ENCODE results near the gene CDH22. TPM values are rescaled to one million over a fixed set of nuclear protein-coding genes. Genes with fewer than 3 reads are reported as not detected.

The CDH22 gene
- total RNA-seq, 2 experiments from 2014 or later, result not detected

DNA sequence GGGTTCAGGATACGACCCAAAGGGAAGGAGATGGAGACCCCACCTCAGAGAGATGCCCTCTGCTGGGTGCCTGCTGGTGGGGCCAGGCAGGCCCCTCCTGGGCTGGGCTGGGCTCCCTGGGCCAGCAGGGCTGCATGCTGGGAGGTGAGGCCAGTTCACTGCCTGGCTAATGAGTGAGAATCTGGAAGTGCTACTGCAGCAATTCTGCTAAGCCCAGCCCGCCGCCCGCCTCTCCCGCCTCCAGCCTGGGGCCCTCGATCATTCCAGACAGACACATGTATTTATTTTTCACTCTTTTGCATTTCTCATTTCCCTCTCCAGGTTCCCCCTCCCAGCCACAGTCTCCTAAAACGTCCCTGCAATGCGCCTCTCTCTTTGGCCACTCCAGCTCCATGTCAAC is 79.6 kb downstream of the CDH22 start:
- POLR2A ChIA-PET, result no interaction called here
- DNase-seq, result no peak

GRCh38 chr20:46227272-46227767 is 81.0 kb downstream of the CDH22 start:
- Mint-ChIP-seq H3K27me3 (peaks cover 22% of the 10 kb centered on the region), H3K4me3 (no peak overlapping the region), H3K4me1 (no peaks in the 10 kb centered on the region), H3K27ac (no peak overlapping the region), H3K9me3 (ENCODE audit: low read depth) (no peaks in the 10 kb centered on the region), H3K36me3 (ENCODE audit: low read depth) (no peaks in the 10 kb centered on the region)
- no peak for DNase-seq
- no peak for ATAC-seq
- intact Hi-C loops (cut with DNase I, micrococcal nuclease), result no loop called here
- CTCF ChIA-PET, result no interaction called here
- POLR2A ChIA-PET, result no interaction called here

More for the DNA sequence above, 79.6 kb downstream of the CDH22 start:
- Mint-ChIP-seq H3K4me1 (no peaks in the 10 kb centered on the region), H3K4me3 (no peak overlapping the region), H3K27me3 (peaks cover 26% of the 10 kb centered on the region), H3K9me3 (ENCODE audit: low read depth) (no peaks in the 10 kb centered on the region), H3K36me3 (ENCODE audit: low read depth) (no peaks in the 10 kb centered on the region), H3K27ac (no peak overlapping the region)
- no peak for ATAC-seq
- CTCF ChIA-PET, result no interaction called here
- intact Hi-C loops (cut with DNase I, micrococcal nuclease), result no loop called here

DNA sequence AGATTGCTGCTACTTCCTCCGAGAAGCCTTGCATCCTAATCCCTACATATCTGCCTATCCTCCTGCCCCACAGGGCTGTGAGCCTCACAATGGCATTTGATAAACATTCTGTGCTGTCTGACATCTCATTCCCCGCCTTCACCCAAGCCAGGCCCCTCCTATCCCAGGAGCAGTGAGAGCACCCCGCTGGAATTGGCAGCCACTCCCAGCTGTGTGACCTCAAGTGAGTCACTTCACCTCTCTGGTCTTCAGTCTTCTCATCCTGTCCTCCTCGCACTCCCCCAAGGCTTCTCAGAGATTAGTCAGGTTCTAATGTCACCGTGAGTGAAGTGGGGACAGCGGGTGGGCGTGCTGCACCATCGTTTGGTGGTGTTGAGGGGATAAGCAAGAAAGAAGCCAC is 81.7 kb downstream of the CDH22 start:
- ChIA-PET CTCF (no interaction called here), POLR2A (no interaction called here)
- Mint-ChIP-seq H3K4me1 (no peaks in the 10 kb centered on the region), H3K36me3 (ENCODE audit: low read depth) (no peaks in the 10 kb centered on the region), H3K27ac (no peak overlapping the region), H3K27me3 (peaks cover 22% of the 10 kb centered on the region), H3K4me3 (no peak overlapping the region), H3K9me3 (ENCODE audit: low read depth) (no peaks in the 10 kb centered on the region)
- no peak for ATAC-seq
- intact Hi-C loops (cut with DNase I, micrococcal nuclease), result no loop called here
- no peak for DNase-seq

- Mint-ChIP-seq H3K4me1 (no peaks in the 10 kb centered on the region), H3K27ac (no peak overlapping the region), H3K36me3 (ENCODE audit: low read depth) (no peaks in the 10 kb centered on the region), H3K4me3 (no peak overlapping the region), H3K9me3 (ENCODE audit: low read depth) (no peaks in the 10 kb centered on the region), H3K27me3 (peaks cover 13% of the 10 kb centered on the region)
- ChIA-PET POLR2A (no interaction called here), CTCF (interaction anchor here (0.8 kb wide), 1 partner anchor 112 kb away, joined by 4 read pairs; no protein-coding TSS in a partner anchor)
- ATAC-seq (no peak), DNase-seq (no peak)
- intact Hi-C loops (cut with DNase I, micrococcal nuclease), result no loop called here
Observed at GRCh38 chr20:46222521-46223007, 85.7 kb downstream of the CDH22 start.

DNA sequence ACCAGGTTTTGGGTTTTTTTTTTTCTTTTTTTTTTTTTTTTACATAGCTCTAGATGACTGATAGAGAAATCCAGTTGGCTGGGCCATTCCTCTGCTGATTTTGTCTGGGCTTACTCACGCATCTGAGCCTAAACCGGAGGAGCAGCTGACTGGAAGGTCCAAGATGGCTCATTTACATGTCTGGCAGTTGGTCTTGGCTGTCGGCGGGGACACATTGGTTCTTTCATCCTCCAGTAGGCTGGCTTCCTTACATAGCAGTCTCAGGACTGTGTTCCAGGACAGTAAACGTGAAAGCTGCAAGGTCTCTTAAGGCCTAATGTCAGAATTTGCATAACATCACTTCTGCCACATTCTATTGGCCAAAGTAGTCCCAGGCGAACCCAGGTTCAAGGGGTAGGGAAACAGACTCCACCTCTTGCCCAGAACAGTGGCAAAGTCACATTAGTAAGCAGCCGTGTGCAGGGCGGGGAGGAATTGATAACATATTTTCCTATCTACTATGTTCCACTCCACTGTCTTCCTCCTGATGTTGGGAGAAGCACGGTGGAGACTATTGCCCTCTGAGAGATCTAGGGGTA is 87.0 kb downstream of the CDH22 start:
- no peaks in the 10 kb centered on the region for H3K4me1 Mint-ChIP-seq
- CTCF ChIA-PET, result no interaction called here
- intact Hi-C loops (cut with DNase I, micrococcal nuclease), result no loop called here
- no peak overlapping the region for H3K27ac Mint-ChIP-seq
- H3K27me3 Mint-ChIP-seq, result peaks cover 5% of the 10 kb centered on the region
- H3K9me3 Mint-ChIP-seq (ENCODE audit: low read depth), result no peaks in the 10 kb centered on the region
- no peak overlapping the region for H3K4me3 Mint-ChIP-seq
- H3K36me3 Mint-ChIP-seq (ENCODE audit: low read depth), result no peaks in the 10 kb centered on the region
- no peak for DNase-seq
- POLR2A ChIA-PET, result no interaction called here
- no peak for ATAC-seq

DNA sequence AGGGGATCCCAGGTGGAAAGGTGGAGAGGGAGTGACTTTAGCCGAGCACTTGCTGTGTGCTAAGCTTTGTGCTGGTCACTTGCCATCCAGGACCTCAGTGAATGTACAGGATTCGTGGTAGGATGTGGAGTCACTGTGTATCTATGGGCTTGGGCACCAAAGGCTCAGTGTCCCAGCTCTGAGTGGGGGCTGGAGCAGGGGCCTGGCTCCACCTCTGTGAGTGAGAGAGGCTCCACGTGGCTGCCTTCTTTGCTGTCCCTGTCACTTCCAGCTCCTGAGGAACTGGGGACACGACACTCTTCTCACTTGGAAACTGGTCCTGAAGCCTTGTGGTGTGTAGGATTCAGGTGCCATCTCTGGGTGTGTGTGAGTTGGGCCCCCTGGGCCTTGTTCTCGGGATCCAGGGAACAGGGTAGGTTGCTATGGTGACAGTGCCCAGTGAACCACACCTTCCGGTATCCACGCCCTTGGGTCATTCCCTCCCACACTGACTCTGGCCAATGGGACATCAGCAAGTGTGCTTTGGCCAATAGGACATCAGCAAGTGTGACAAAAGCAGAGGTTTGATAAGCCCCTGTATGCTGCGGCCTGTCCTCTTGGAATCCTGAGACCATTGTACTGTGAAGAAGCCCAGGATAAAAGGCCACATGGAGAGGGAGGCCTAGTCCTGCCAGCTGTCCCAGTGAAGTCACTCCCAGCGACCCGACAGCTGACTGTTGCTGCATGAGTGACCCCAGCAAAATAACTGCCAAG is 87.7 kb downstream of the CDH22 start:
- intact Hi-C loops (cut with DNase I, micrococcal nuclease), result no loop called here
- Mint-ChIP-seq H3K4me1 (no peaks in the 10 kb centered on the region), H3K4me3 (no peak overlapping the region), H3K36me3 (ENCODE audit: low read depth) (no peaks in the 10 kb centered on the region), H3K9me3 (ENCODE audit: low read depth) (no peaks in the 10 kb centered on the region), H3K27ac (no peak overlapping the region), H3K27me3 (no peaks in the 10 kb centered on the region)
- ChIA-PET CTCF (no interaction called here), POLR2A (no interaction called here)
- no peak for DNase-seq
- ATAC-seq, result no peak

GRCh38 chr20:46219920-46220319 is 88.4 kb downstream of the CDH22 start:
- Mint-ChIP-seq H3K27ac (no peak overlapping the region), H3K4me3 (no peak overlapping the region), H3K27me3 (no peaks in the 10 kb centered on the region), H3K36me3 (ENCODE audit: low read depth) (no peaks in the 10 kb centered on the region), H3K9me3 (ENCODE audit: low read depth) (no peaks in the 10 kb centered on the region), H3K4me1 (no peaks in the 10 kb centered on the region)
- POLR2A ChIA-PET, result no interaction called here
- DNase-seq, result no peak
- no peak for ATAC-seq
- CTCF ChIA-PET, result no interaction called here
- intact Hi-C loops (cut with DNase I, micrococcal nuclease), result no loop called here

GRCh38 chr20:46219190-46219589 is 89.1 kb downstream of the CDH22 start:
- H3K27ac Mint-ChIP-seq, result no peak overlapping the region
- H3K4me1 Mint-ChIP-seq, result no peaks in the 10 kb centered on the region
- intact Hi-C loops (cut with DNase I, micrococcal nuclease), result no loop called here
- DNase-seq, result no peak
- ChIA-PET CTCF (no interaction called here), POLR2A (no interaction called here)
- ATAC-seq, result no peak
- H3K36me3 Mint-ChIP-seq (ENCODE audit: low read depth), result no peaks in the 10 kb centered on the region
- no peaks in the 10 kb centered on the region for H3K27me3 Mint-ChIP-seq
- no peaks in the 10 kb centered on the region for H3K9me3 Mint-ChIP-seq (ENCODE audit: low read depth)
- no peak overlapping the region for H3K4me3 Mint-ChIP-seq

GRCh38 chr20:46218656-46219055 is 89.6 kb downstream of the CDH22 start:
- intact Hi-C loops (cut with DNase I, micrococcal nuclease), result no loop called here
- ChIA-PET POLR2A (no interaction called here), CTCF (no interaction called here)
- no peak for DNase-seq
- no peaks in the 10 kb centered on the region for H3K36me3 Mint-ChIP-seq (ENCODE audit: low read depth)
- peaks cover 3% of the 10 kb centered on the region for H3K27me3 Mint-ChIP-seq
- no peak overlapping the region for H3K4me3 Mint-ChIP-seq
- H3K27ac Mint-ChIP-seq, result no peak overlapping the region
- no peaks in the 10 kb centered on the region for H3K4me1 Mint-ChIP-seq
- ATAC-seq, result no peak
- no peaks in the 10 kb centered on the region for H3K9me3 Mint-ChIP-seq (ENCODE audit: low read depth)

DNA sequence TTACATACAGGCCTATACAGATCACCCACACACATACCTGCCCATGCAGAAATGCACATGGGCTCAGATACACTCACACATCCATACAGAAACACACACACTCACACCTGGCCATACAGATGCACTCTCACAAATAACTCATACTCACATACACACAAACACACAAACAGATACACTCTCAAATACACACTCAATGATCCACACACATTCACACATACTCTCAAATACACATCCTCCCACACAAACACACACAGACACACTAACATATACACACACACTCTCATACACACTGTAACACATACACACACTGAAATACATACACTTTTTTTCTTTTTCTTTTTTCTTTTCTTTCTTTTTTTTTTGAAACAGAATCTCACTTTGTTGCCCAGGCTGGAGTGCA is 90.7 kb downstream of the CDH22 start:
- Mint-ChIP-seq H3K27ac (no peak overlapping the region), H3K9me3 (ENCODE audit: low read depth) (no peaks in the 10 kb centered on the region), H3K4me1 (no peaks in the 10 kb centered on the region), H3K4me3 (no peak overlapping the region), H3K36me3 (ENCODE audit: low read depth) (no peaks in the 10 kb centered on the region), H3K27me3 (peaks cover 3% of the 10 kb centered on the region)
- CTCF ChIA-PET, result no interaction called here
- intact Hi-C loops (cut with DNase I, micrococcal nuclease), result no loop called here
- POLR2A ChIA-PET, result no interaction called here
- no peak for DNase-seq
- no peak for ATAC-seq

DNA sequence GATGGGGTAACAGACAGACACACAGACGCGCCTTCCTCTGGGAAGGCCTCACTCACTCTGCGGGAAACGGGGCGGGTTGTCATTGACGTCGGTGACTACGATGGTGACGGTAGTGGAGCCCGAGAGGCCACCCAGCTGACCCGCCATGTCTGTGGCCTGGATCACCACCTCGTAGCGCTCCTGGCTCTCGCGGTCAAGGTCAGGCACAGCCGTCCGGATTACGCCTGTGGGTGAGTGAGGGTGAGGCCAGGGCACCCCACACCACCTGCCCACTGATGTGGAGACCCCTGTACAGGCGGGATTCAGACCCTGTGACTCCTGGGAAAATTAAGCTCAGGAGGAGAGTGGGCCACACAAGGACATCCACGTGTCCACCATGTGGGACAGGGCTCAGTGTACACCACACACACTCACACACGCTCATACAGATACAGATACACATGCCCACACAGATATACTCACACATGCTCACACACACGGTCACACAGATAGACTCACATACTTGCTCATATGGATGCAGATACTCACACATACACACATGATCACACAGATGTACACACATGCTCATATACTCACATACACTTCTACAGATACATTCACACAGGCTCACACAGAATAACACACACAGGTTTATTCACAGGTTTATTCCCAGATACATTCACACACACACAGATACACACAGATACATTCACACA is 91.4 kb downstream of the CDH22 start:
- Mint-ChIP-seq H3K27me3 (peaks cover 3% of the 10 kb centered on the region), H3K27ac (no peak overlapping the region), H3K9me3 (ENCODE audit: low read depth) (no peaks in the 10 kb centered on the region), H3K4me3 (no peak overlapping the region), H3K4me1 (no peaks in the 10 kb centered on the region), H3K36me3 (ENCODE audit: low read depth) (no peaks in the 10 kb centered on the region)
- CTCF ChIA-PET, result no interaction called here
- intact Hi-C loops (cut with DNase I, micrococcal nuclease), result no loop called here
- ATAC-seq (no peak), DNase-seq (no peak)
- POLR2A ChIA-PET, result no interaction called here

All from activated CD4-positive, alpha-beta T cell treated with anti-CD3 and anti-CD28 coated beads for 36 hours (primary cell).